NOMO-1 treated with DMSO at 0.1 percent for 48 hours (cell line): ENCODE results near the gene COPS6.

ENCODE experiments used
- DNase-seq: peaks from one replicate; lab custom pipeline; 2025; ENCODE audit not compliant: unreplicated experiment; lab: John Stamatoyannopoulos, UW

The COPS6 gene

DNA sequence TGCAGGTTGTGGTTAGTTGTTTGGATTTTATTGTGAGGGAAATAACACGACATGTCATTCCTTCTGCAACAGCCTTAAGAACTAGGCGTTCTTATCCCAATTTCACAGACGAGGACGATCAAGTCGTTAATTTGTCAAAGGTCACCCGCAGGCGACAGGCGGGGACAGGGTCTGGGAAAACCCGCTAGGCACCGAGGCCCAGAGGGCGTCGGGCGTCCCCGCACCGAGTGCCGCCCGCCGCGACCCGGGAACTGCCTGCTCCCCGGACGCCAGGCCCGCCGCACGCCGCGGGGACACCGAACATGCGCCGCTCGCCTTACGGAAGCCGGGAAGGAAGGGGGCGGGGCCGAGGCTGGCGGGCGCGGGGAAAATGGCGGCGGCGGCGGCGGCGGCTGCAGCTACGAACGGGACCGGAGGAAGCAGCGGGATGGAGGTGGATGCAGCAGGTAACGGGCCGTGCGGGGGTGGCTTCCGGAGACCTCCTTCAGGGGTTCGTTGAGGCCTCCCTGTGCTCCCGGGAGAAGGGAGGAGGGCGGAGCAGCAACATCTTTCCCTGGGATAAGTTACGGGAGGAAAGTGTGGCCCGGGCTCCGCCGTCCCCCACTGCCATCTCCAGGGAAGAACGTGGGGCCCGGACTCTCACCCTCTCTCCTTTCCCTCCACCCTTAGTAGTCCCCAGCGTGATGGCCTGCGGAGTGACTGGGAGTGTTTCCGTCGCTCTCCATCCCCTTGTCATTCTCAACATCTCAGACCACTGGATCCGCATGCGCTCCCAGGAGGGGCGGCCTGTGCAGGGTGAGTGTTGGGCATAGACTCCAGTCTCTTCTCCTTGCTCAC is at the start of gene COPS6:
Gene COPS6 (plus strand): TSS at position 349 of the 837 bp plus-strand sequence. CDS start 22 bp downstream, at position 371.
- DNase-seq, result peak; percentile 70

DNA sequence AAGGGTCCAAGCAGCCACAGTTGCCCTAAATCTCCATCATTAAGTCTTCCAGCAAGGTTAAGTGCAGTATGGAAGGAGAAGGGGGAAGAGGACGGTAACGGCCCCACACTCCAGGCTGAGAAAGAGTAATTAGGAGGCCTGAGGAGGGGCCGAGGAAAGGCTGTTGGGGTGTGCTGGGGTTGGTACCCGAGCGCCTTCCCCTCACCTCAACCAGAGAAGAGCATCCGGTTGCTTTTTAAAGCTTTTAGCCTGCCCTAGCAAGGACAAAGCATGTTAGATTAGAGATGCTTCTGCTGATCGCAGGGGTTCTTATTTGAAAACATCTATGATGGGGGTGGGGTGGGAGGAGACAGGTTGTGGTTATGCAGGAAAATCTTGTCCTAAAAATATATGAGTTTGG is 48.2 kb upstream of the COPS6 start:
- DNase-seq, result no peak

DNA sequence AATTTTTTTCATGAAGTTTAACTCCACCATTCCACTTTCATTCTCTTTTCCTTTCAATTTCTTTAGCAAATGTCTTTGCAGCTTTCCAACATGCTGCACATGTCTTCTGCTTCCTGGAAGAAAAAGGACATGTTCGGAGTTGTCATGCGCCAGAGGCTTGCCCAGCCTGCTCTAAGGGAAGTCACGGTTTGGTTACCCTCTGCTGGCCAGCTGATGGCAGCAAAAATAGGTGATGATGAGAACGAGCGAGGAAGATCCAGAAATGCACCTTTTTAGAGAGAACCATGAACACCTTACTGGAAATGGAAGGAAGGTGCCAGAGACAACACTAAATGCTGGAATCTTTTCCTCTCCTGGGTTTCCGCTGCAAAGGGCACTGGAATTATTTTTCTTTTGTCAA is 44.1 kb upstream of the COPS6 start:
- DNase-seq, result peak; percentile 32

DNA sequence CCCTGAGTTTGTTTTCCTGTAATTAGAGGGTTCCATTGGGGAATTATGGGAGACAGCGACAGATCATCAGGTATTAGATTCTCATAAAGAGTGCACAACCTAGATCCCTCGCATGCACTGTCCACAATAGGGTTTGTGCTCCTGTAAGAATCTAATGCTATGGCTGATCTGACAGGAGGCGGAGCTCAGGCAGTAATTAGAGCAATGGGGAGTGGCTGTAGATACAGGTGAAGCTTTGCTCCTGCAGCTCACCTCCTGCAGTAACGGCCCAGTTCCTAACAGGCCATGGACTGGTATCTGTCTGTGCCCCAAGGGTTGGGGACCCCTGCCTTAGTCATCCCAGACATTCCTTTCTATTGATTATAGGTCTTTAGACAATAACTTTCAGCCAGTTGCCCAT is 40.1 kb upstream of the COPS6 start:
- no peak for DNase-seq

DNA sequence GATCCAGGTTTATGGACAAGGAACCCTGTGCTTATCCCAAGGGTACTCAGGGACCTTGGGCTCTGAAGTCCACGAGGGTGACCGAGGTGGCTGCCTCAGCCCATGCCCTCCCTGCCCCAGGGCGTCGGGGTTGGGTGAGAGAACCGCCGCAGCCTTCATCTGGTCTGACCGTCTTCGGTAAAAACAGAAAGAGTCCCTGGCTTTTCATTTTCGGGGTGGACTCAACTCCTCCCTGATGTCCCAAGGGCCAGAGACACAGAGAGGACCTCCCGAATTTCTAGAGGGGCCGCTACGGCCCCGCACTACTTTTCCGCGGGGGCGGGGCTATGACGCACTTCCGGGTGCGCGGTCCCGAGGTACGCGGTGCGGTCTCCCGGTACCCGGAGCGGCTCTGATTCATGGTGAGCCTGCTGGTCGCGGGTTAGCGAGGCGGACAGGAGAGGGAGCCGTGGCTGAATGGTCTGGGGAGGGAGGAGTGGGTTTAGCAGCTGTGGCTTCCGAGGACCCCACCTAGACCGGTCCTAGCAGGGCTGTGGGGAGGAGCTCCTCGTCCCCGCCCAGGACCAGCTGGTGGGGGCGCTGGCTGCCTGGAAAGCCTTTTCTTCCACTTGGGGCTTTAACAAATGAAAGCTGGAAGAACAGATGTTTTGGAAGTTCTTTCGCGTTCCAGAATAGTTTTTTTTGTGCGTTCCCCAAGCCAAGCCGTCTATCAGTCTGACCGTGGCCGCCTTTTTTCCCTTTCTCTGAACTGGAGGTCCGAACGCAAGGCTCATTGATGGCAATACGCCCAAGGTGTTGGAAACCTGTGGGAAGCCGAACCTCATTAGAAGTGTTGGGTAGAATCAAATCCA is 39.1 kb upstream of the COPS6 start, which contains the start of gene ZSCAN21:
Gene ZSCAN21 (plus strand): TSS at position 334 of the 851 bp plus-strand sequence. CDS start 7,233 bp downstream, outside the sequence.
- DNase-seq, result peak; percentile 69

DNA sequence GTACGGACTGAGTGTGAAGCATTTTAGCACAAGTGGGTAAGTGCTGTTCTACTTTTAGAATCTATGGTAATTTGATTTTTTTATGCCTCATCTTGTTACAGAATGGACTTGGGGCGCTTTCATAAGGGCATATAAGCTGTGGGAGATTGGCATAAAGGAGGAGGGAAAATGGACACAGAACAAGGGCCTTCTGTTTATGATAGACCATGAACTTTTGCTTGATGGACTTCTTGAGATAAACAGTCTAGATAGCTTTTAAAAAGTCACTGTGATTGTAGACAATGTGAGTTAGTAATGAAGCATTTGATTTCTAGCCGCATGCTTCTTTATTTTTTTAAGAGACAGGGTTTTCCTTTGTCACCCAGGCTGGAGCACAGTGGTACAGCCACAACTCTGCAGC is 37.2 kb upstream of the COPS6 start:
- DNase-seq, result no peak

DNA sequence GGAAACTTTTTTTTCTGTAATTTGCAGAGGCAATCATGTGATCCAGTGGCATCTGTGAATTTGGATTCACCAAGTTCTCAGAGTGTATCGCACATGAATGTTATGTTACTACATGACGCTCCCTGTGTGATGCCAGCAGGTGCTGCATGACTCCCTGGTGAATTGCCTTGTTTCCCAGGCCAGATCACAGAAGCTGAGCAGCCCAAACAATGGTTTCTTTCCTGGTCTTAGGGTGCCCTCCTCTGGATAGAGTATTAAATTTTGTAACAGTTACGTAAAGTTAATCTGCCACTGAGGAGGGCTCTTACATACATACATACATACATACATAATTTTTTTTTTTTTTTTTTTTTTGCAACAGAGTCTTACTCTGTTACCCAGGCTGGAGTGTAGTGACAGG is 35.6 kb upstream of the COPS6 start:
- peak; percentile 82 for DNase-seq

DNA sequence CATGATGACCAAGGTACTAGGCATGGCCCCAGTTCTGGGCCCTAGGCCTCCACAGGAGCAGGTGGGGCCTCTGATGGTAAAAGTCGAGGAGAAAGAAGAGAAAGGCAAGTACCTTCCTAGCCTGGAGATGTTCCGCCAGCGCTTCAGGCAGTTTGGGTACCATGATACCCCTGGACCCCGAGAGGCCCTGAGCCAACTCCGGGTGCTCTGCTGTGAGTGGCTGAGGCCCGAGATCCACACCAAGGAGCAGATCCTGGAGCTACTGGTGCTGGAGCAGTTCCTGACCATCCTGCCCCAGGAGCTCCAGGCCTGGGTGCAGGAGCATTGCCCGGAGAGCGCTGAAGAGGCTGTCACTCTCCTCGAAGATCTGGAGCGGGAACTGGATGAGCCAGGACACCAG is 31.8 kb upstream of the COPS6 start:
- no peak for DNase-seq

DNA sequence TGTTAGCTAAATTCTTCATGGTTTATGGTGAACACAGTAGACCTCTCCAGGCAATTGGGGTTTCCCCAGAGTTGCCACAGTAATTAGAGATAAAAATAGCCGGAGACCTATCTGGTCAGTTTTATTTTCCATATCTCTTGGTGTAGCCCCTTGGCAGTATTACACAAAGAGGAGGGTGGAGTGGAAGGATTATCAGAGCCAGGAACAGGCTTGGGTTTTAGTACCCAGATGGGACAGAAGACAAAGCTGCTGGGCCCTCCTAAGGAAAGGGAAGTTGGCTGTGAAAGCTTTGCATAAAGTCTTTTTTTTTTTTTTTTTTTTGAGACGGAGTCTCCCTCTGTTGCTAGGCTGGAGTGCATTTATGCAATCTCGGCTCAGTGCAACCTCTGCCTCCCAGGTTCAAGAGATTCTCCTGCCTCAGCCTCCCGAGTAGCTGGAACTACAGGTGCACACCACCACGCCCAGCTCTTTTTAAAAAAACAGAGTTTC is 29.5 kb upstream of the COPS6 start:
- DNase-seq, result no peak

DNA sequence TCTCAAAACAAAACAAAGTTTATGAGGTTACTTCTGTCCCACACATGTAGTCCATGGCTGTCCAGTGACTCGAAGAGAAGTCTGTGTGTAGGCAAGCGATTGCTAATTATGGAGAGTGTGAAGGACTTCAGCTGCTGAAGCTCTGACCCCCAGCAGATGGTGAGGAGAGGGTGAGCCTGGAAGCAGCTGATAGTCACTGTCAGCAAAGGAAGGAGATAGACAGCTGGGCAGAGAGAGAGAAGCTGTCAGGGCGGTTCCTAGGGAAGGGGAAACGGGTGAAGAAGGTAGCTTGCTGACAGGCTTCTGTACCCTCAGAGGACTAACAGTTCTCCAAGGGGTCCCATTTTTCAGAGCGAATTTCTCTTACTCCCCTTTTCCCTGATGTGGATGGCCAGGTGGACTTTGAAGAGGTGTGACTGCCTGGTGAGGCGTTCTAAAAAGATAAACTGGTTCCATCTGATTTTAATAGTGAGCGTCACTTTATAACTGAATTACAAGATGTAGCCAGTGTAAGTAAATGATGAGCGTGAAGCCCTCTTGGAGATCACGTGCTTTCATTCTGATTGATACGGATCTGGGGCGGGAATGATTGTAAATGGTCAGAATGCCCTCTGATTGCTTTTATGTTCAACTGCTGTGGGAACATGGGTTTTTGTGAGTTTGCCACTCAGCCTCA is 27.1 kb upstream of the COPS6 start:
- no peak for DNase-seq

DNA sequence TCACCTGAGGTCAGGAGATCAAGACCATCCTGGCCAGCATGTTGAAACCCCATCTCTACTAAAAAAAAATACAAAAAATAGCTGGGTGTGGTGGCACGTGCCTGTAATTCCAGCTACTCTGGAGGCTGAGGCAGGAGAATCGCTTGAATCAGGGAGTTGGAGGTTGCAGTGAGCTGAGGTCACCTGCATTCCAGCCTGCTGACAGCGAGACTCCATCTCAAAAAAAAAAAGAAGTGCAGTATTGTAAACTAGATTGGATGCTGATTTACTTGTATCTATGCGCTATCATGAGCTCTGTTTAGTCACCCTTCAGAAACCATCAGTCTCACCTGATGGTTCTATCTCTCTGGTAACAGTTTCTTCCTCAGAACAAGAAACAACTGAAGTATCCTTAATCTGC is 25.4 kb upstream of the COPS6 start:
- no peak for DNase-seq

DNA sequence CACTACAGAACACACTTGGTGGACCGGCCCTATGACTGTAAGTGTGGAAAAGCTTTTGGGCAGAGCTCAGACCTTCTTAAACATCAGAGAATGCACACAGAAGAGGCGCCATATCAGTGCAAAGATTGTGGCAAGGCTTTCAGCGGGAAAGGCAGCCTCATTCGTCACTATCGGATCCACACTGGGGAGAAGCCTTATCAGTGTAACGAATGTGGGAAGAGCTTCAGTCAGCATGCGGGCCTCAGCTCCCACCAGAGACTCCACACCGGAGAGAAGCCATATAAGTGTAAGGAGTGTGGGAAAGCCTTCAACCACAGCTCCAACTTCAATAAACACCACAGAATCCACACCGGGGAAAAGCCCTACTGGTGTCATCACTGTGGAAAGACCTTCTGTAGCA is 24.6 kb upstream of the COPS6 start:
- DNase-seq, result no peak

DNA sequence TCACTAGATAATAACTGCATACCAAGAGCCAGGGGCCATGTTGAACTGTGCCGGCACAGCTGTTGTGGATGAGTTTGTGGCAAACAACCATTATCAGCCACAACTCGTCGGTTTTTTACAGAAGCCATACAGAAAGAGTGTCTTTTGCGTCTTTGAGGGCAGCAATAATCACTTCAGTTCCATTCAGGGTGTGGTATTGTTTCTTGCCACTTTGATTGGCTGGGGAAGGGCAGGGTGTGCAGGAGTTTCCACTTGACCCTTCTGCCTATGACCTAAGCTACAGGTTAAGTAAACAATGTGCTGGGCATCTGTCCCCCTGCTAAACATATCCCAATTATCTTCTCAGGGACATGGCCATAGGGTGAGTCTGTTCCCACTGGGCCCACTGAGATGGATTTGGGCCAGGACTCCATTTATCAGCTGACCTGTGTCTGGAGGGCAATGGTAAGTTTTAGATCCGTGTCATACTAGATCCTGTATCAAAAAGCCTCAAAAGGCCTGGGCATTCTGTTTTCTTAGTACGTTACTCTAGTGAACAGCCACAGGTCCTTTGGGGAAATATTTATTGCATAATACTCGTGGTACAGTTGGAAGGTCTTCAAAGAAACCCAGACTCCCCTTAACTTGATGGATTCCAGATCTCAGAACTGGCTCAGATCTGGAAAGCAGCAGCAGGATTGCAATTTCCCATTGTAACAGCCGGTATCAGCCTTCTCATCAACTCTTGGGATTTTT is 23.1 kb upstream of the COPS6 start:
- no peak for DNase-seq

DNA sequence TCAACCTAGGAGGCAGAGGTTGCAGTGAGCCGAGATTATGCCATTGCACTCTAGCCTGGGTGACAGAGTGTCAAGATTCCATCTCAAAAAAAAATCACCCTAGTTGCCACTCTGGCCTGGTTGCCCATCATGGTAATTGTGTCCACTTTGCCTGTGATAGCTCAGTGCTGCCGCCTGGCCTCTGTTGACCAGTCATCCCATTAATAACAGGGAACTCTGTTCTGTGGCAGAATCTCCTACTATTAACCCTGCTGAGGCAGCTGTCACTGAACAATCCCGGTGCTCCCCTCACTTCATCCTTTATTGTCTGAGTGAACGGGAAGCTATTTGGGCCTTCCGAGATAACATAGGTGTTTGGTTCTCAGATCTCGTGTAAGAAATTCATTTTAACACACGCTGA is 21.8 kb upstream of the COPS6 start:
- no peak for DNase-seq

DNA sequence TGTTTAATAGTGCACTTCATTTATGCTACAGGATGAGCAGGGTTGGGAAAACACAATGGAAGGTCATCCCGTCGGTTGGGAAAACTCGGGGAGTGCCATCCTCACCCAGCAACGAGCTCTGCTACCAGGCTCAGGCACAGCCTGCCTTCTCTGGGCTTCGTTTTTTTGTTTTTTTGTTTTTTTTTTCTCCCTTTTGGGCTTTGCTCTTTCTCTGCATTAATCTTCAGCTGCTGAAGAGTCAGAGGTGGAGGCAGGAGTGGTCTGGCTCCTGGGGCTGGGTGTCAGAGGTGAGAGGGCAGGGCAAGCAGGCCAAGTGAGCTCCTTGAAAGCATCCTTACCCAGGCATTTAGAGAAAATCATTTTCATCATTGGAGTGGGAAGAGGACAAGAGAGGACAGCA is 18.8 kb upstream of the COPS6 start:
- DNase-seq, result no peak

DNA sequence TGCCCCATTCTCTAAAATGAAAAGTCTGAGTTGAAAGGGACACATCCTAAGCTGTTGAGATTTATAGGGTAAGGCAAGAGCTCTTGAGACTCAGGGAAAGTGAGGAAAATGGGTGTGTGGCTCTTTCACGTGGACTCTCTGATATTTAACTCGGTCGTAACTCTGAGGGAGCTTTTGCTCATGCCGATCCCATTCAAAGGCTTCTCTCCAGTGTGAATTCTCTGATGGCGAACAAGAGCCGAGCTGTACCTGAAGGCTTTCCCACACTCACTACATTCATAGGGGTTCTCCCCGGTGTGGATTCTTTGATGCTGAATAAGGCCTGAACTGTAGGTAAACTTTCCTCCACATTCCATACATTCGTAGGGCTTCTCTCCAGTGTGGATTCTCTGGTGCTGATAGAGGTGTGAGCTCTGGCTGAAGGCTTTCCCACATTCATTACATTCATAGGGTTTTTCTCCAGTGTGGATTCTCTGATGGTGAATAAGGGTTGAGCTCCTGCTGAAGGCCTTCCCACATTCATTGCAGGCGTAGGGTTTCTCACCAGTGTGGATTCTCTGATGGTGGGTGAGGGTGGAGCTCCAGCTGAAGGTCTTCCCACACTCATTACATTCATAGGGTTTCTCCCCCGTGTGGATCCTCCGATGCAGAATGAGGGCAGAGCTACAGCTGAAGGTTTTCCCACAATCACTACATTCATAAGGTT is 17.6 kb upstream of the COPS6 start:
- no peak for DNase-seq

DNA sequence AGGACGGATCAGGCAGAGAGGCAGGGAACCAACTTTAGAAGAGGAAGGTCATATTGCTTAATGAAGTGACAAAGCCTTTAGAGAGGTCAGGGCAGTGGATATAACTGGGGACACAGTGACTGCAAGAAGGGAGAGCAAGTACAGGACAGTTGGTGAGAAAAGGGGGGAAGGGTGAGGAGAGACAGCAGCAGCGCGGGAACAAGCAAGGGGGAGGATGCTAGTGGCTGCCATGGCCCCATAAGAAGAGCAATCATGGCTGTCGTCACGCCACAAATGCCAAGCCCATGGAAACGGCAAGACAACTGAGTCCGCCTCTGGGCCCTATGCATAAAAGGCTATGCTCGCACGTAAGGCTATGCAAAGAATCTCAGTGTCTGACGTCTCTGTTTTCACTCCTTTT is 16.3 kb upstream of the COPS6 start:
- DNase-seq, result no peak

DNA sequence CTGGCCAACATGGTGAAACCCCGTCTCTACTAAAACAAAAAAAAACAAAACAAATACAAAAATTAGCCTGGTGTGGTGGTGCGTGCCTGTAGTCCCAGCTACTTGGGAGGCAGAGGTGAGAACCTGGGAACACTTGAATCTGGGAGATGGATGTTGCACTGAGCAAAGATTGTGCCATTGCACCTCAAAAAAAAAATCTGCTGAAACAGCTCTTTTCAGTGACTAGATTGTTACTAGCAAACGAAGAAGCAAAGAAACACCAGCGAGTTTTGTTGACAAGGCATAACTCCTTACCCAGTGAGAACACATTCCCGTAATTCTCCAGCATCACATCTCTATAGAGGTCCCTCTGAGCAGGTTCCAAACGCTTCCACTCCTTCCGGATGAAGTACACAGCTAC is 13.9 kb upstream of the COPS6 start:
- no peak for DNase-seq

DNA sequence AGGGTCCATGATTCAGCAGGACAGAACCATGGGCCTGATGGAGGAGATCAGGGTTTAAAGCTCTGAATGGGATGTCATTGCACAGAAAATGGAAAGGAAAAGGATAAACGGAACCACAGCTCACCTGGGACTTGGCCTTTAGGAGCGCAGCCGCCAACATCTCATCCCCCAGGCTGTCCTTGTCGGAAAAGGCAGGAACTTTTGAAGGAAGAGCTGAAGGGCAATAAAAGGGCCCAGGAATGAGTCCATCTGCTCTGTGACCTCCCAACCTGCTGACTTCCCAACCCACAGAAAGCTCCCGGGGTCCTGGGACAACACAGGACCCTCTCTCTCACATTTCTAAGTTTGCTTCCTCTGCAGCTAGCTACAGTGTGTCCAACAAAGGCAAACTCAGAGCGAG is 13.4 kb upstream of the COPS6 start:
- DNase-seq, result no peak

DNA sequence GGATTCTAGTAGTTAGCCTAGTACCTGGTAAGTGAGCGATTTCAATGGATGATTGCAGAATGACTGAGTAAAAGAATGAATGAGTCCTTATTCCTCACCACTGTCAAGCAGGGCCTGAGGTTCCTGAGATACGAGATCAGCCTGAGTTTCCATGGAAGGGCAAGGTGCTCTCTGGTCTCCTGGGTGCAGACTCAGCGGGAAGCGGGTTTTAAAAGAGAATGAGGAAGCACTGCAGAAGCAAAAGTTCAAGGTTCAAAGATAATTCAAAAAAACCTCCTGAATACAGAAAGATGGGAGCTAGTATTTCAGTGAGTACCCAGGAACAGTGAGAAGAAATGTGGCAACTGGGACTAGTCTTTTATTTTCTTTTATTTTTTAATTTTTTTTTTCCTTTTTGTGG is 11.6 kb upstream of the COPS6 start:
- DNase-seq, result no peak
